WERI-Rb-1 (cell line): Measurements from ENCODE around the gene TPSAB1.

Source experiments
- DNase-seq: peaks from one replicate; pipeline ENCODE4 v3.0.0-alpha.2; 2020
- H3K27ac ChIP-seq: fragments of 250-450 bp; sonication (Bioruptor Pico); 2 replicates; pipeline ENCODE4 v1.5.1; 2020; ENCODE audit warnings: mild to moderate bottlenecking, moderate library complexity
- H3K27me3 ChIP-seq: fragments of 250-450 bp; sonication (Bioruptor Pico); 2 replicates; pipeline ENCODE4 v1.5.1; 2021; ENCODE audit warnings: mild to moderate bottlenecking, low read depth, moderate library complexity; ENCODE audit not compliant: insufficient read depth, severe bottlenecking
- H3K36me3 ChIP-seq: fragments of 250-450 bp; sonication (Bioruptor Pico); 2 replicates; pipeline ENCODE4 v1.5.1; 2020; ENCODE audit warnings: mild to moderate bottlenecking, moderate library complexity
- H3K4me3 ChIP-seq: 2 replicates; pipeline ENCODE4 v1.5.1; 2011; ENCODE audit warnings: low read depth, mild to moderate bottlenecking, control low read depth, low read length
- H3K9me3 ChIP-seq: fragments of 250-450 bp; sonication (Bioruptor Pico); 2 replicates; pipeline ENCODE4 v1.5.1; 2021; ENCODE audit warnings: mild to moderate bottlenecking, moderate library complexity; ENCODE audit not compliant: severe bottlenecking
- CTCF ChIP-seq: IDR thresholded peaks from 2 replicates; pipeline ENCODE4 v1.5.1; 2011; ENCODE audit warnings: low read depth, mild to moderate bottlenecking, control low read depth, inconsistent platforms, low read length

Gene TPSAB1

DNA sequence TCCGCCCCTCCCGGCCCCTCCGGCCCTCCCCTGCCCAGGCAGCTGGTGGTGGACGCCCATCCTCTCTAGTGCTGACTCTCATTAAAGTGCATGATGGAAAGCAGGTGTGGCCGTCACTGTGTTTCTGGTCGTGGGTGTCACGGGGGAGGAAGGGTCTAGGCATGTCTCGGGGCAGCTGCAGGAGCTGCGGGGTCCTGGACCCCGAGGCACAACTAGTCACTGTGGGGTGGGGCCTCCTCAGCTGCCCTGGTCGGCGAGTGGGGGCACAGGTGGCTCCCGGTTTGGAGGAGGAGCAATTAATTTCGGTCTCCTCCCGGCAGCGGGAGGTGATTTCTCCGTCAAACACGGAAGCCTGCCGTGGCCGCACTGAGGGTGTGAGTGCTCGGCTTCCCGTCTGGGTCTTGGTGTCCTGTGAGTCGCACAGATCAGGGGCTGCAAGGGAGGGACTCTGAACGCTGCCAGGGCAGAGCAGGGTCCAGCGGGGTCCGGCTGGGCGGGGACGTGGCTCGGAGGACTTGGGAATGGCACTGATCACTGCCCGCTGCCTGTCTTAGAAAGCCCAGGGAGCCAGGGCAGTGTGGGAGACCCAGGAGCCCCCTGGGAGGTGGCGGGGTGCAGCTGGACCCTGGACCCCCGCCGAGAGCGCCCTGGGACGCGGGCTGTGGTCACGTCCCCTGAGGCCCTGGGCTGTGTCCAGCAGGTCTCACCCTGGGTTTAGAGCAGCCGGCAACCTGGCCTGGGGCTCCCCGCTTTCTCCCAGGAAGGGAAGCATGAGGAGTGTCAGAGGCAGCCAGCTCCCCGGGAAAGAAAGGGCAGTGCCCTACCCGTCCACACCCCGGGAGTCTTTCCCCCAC lies 18.6 kb downstream of the TPSAB1 start:
- H3K27me3 ChIP-seq: no peaks in the 10 kb centered on the region
- no peak for DNase-seq
- H3K36me3 ChIP-seq: no peaks in the 10 kb centered on the region
- H3K4me3 ChIP-seq: no peak overlapping the region
- H3K9me3 ChIP-seq: no peaks in the 10 kb centered on the region
- no peak overlapping the region for H3K27ac ChIP-seq
- TF ChIP-seq CTCF: no peak

- Histone ChIP-seq H3K9me3 (no peaks in the 10 kb centered on the region), H3K4me3 (no peak overlapping the region), H3K27me3 (no peaks in the 10 kb centered on the region), H3K27ac (no peak overlapping the region), H3K36me3 (no peaks in the 10 kb centered on the region)
- DNase-seq: no peak
- TF ChIP-seq CTCF: no peak
Measured at GRCh38 chr16:1259760-1260068, 19.2 kb downstream of the TPSAB1 start.

DNA sequence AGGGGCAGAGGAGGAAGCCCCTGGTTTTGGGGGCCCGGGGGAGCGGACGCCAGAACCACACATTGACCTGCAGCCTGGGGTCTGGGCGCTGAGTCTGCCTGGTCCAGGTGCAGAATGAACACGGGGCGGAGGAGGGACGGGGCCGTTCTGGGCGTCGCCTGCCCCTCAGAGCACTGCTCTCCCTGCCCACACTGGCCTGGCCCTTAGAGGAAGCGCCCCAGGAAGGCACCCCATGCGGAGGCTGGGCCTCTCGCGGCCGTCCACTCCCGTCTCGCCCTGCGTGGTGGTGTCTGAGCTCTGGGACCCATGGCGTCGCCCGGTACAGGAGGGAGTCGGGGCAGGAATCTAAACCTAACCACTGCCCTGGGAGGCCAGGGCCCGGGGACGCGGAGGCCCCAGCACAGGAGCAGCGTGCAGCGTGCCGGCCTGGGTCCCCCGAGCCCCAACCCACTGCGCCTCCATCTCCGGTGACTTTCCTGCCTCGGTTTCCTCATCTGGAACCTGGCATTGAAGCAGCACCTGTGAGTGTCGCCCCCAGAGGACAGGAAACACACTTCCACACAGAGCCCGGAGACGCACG lies 19.7 kb downstream of the TPSAB1 start:
- Histone ChIP-seq H3K27me3 (no peaks in the 10 kb centered on the region), H3K27ac (no peak overlapping the region), H3K4me3 (no peak overlapping the region), H3K36me3 (no peaks in the 10 kb centered on the region), H3K9me3 (no peaks in the 10 kb centered on the region)
- no peak for TF ChIP-seq CTCF
- no peak for DNase-seq

GRCh38 chr16:1261131-1261892 lies 20.8 kb downstream of the TPSAB1 start:
- H3K4me3 ChIP-seq: no peak overlapping the region
- DNase-seq: no peak
- H3K36me3 ChIP-seq: no peaks in the 10 kb centered on the region
- no peaks in the 10 kb centered on the region for H3K9me3 ChIP-seq
- H3K27me3 ChIP-seq: no peaks in the 10 kb centered on the region
- H3K27ac ChIP-seq: no peak overlapping the region
- no peak for TF ChIP-seq CTCF

DNA sequence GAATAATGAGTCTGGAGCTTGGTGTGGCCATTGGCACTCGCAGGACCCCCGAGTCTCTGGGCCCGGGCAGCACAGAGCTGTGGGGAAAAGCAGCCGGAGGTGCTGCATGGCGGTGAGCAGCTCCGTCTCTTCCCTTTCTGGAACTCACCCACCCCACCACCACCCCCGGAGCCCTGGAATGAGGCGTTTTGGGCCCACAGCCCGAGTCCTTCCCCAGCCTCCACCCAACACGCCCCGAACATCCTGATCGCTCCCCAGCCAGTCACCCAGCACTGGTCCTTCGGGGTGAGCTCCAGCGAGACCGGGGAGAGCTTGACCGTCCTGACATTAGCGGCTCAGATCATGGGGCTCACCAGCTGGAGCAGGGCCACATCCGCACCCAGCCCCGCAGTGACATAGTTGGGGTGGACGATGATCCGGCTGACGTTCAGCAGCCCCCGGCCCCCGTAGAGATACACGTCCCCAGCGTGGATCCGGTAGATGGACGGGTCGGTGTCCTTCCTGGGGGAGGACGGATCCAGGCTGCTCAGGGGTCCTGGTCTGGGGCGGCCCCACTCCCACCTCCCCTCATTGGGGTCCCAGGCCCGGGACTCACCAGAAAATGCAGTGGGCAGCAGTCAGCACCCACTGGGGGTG lies 21.8 kb downstream of the TPSAB1 start:
- Histone ChIP-seq H3K4me3 (no peak overlapping the region), H3K27ac (no peak overlapping the region), H3K27me3 (no peaks in the 10 kb centered on the region), H3K36me3 (no peaks in the 10 kb centered on the region), H3K9me3 (no peaks in the 10 kb centered on the region)
- TF ChIP-seq CTCF: no peak
- DNase-seq: no peak
